Loucy (cell line): Measurements from ENCODE around the gene SPINT1.

Source experiments
- EZH2phosphoT487 ChIP-seq: fragments of 200-600 bp; IDR thresholded peaks from 2 replicates; pipeline ENCODE4 v1.6.1; 2018; ENCODE audit warnings: antibody characterized with exemption, mild to moderate bottlenecking, moderate library complexity, borderline replicate concordance
- TF ChIP-seq, protein P1 (sequence below): fragments of 200-600 bp; sonication (generic); conservative IDR thresholded peaks from 2 replicates; pipeline ENCODE4 v1.5.1; 2014; ENCODE audit warnings: mild to moderate bottlenecking, antibody characterized with exemption, low read length

DNA sequence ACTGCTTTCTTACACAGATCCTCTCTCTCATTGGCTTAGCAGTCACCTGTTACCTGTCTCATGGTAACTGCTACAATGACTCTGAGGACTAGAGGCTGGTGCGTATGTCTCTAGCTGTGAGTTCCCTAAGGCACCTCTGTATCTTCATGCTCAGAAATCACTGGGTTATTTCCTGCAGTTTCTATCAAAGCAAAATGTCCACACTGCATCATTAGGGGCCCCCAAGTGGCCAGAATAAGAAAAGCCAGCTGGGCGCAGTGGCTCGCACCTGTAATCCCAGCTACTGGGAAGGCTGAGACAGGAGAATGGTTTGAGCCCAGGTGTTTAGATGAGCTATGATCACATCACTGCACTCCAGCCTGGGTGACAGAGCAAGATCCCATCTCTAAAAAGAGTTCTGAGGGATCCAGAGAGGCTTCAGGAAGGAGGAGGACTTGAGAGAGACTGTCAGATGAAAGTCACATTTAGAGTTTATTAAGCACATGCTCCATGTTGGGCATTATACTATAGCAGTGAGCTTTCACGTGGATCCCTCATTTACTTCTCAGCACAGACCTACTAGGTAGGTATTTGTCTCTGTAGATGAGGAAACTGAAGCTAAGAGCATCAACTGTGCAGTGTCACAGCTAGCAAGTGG, 48.1 kb downstream of the SPINT1 start:
- TF ChIP-seq, protein P1, sequence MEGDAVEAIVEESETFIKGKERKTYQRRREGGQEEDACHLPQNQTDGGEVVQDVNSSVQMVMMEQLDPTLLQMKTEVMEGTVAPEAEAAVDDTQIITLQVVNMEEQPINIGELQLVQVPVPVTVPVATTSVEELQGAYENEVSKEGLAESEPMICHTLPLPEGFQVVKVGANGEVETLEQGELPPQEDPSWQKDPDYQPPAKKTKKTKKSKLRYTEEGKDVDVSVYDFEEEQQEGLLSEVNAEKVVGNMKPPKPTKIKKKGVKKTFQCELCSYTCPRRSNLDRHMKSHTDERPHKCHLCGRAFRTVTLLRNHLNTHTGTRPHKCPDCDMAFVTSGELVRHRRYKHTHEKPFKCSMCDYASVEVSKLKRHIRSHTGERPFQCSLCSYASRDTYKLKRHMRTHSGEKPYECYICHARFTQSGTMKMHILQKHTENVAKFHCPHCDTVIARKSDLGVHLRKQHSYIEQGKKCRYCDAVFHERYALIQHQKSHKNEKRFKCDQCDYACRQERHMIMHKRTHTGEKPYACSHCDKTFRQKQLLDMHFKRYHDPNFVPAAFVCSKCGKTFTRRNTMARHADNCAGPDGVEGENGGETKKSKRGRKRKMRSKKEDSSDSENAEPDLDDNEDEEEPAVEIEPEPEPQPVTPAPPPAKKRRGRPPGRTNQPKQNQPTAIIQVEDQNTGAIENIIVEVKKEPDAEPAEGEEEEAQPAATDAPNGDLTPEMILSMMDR, result peak; percentile 95
- no peak for TF ChIP-seq EZH2phosphoT487
